GM18505 (cell line): ENCODE measurements around the gene CDH15.

Experiments used
- ATAC-seq: cut with Tn5 transposase; IDR thresholded peaks from one replicate; pipeline ENCODE4 v1.9.1; 2021; ENCODE audit not compliant: unreplicated experiment
- POLR2A ChIP-seq: IDR thresholded peaks from 4 replicates; pipeline ENCODE4 v1.6.1; 2011; ENCODE audit warnings: borderline replicate concordance; ENCODE audit not compliant: insufficient read depth, insufficient read length; ENCODE audit errors: extremely low read depth

The CDH15 gene

GRCh38 chr16:89135971-89136765, 35.4 kb upstream of the CDH15 start:
- TF ChIP-seq POLR2A: no peak
- no peak for ATAC-seq

- ATAC-seq: no peak
- TF ChIP-seq POLR2A: no peak
These were observed 34.6 kb upstream of the CDH15 start for GRCh38 chr16:89136931-89137330.

- TF ChIP-seq POLR2A: no peak
- no peak for ATAC-seq
These were observed 33.7 kb upstream of the CDH15 start for GRCh38 chr16:89137666-89138512.

- ATAC-seq: no peak
- TF ChIP-seq POLR2A: no peak
These were observed 33.1 kb upstream of the CDH15 start for GRCh38 chr16:89138513-89138795.

- no peak for TF ChIP-seq POLR2A
- ATAC-seq: no peak
These were observed 32.6 kb upstream of the CDH15 start for GRCh38 chr16:89138843-89139520.

GRCh38 chr16:89139907-89140361, 31.6 kb upstream of the CDH15 start:
- ATAC-seq: no peak
- no peak for TF ChIP-seq POLR2A

GRCh38 chr16:89140401-89140800, 31.1 kb upstream of the CDH15 start:
- no peak for ATAC-seq

GRCh38 chr16:89140981-89141883, 30.3 kb upstream of the CDH15 start:
- no peak for ATAC-seq
- no peak for TF ChIP-seq POLR2A

More at GRCh38 chr16:89140401-89140800, 31.1 kb upstream of the CDH15 start:
- TF ChIP-seq POLR2A: no peak

- no peak for ATAC-seq
- TF ChIP-seq POLR2A: no peak
These were observed 29.7 kb upstream of the CDH15 start for GRCh38 chr16:89141884-89142267.

- TF ChIP-seq POLR2A: no peak
- no peak for ATAC-seq
These were observed 28.9 kb upstream of the CDH15 start for GRCh38 chr16:89142474-89143195.

- no peak for TF ChIP-seq POLR2A
- no peak for ATAC-seq
These were observed 28.3 kb upstream of the CDH15 start for GRCh38 chr16:89143201-89143741.

GRCh38 chr16:89143911-89144675, 27.5 kb upstream of the CDH15 start:
- no peak for ATAC-seq
- no peak for TF ChIP-seq POLR2A

GRCh38 chr16:89144681-89145080, 26.9 kb upstream of the CDH15 start:
- ATAC-seq: no peak
- TF ChIP-seq POLR2A: no peak
